ENCODE data around the gene DIAPH3.

DIAPH3 gene

DNA sequence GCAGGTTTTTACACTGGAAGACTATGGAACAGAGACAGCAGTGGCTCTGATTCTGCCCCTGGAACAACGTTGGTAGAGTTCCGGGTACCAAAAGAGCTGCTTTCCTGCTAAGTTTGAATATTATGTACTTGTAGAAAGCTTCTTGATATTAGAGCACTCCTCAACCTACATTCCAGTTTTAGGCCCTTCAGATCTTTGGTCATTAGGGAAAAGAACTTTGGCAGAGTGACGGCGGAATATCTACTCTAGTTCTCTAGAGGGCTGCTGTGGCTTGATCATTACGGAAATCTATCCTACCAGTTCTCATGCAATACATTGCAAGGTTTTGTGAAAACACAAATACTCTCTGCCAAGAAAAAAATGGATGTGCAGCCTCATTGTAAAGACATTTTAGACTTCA is 415.7 kb downstream of the DIAPH3 start:
- H3K36me3 ChIP-seq: no peaks in the 10 kb centered on the region
- no peak overlapping the region for H3K27ac ChIP-seq
- H3K9me3 ChIP-seq: no peaks in the 10 kb centered on the region
- no peaks in the 10 kb centered on the region for H3K4me1 ChIP-seq (ENCODE audit: control insufficient read depth in 1 of 2, insufficient read depth in 1 of 2, low read depth in 1 of 2, low read length in 1 of 2)
- TF ChIP-seq, protein P1, sequence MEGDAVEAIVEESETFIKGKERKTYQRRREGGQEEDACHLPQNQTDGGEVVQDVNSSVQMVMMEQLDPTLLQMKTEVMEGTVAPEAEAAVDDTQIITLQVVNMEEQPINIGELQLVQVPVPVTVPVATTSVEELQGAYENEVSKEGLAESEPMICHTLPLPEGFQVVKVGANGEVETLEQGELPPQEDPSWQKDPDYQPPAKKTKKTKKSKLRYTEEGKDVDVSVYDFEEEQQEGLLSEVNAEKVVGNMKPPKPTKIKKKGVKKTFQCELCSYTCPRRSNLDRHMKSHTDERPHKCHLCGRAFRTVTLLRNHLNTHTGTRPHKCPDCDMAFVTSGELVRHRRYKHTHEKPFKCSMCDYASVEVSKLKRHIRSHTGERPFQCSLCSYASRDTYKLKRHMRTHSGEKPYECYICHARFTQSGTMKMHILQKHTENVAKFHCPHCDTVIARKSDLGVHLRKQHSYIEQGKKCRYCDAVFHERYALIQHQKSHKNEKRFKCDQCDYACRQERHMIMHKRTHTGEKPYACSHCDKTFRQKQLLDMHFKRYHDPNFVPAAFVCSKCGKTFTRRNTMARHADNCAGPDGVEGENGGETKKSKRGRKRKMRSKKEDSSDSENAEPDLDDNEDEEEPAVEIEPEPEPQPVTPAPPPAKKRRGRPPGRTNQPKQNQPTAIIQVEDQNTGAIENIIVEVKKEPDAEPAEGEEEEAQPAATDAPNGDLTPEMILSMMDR (IDR thresholded peaks at IDR 0.05): no peak
- H3K27me3 ChIP-seq: no peaks in the 10 kb centered on the region
- no peak overlapping the region for H3K4me3 ChIP-seq (ENCODE audit: low read depth in 1 of 2, low read length in 1 of 2)

DNA sequence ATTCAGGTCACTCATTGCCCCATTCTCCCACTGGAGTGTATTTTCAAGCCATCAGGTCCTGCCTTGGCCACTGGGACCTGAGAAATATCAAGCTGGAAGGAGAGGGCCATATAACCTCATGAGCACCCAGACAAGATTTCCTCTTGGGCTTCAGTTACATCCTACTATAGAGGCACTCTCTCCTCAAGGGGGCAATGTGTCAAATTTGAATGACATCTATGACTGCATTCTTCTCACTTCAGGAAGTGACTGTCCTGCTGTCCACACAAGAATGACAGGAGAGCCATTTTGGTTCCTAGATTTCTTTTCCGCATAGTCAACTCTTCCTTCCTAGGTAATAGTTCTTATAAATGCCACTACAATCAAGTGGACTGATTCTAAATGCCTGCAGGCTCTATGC is 416.2 kb downstream of the DIAPH3 start:
- TF ChIP-seq, protein P1 (IDR thresholded peaks at IDR 0.05): no peak
- Histone ChIP-seq H3K36me3 (no peaks in the 10 kb centered on the region), H3K27ac (no peak overlapping the region), H3K4me1 (ENCODE audit: control insufficient read depth in 1 of 2, insufficient read depth in 1 of 2, low read depth in 1 of 2, low read length in 1 of 2) (no peaks in the 10 kb centered on the region), H3K9me3 (no peaks in the 10 kb centered on the region), H3K27me3 (no peaks in the 10 kb centered on the region), H3K4me3 (ENCODE audit: low read depth in 1 of 2, low read length in 1 of 2) (no peak overlapping the region)

DNA sequence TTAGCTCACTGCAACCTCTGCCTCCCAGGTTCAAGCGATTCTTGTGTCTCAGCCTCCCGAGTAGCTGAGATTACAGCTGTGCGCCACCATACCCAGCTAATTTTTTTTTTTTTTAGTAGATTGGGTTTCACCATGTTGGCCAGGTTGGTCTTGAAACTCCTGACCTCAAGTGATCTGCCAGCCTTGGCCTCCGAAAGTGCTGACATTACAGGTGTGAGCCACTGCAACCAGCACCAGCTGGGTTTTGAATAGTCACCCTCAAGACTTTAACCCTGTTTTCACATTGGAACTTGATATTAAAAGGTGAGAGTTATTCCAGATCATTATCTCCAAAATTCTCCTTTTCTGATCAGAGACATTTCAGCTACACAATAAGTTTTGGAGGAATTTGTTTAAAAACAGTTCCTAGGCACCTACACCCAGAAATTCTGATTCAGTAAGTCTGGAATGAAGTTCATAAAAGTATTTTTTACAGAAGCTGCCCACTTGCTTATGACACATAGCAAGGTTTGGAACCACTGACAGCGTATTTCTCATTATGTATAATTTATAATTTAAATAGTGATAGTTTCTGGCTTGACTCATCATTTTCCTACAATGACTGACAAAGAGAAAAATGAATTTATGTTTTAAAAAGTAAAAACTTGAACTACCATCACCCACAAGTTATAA is 417.3 kb downstream of the DIAPH3 start:
- TF ChIP-seq, protein P1 (IDR thresholded peaks at IDR 0.05): no peak
- Histone ChIP-seq H3K27ac (no peak overlapping the region), H3K27me3 (no peaks in the 10 kb centered on the region), H3K36me3 (no peaks in the 10 kb centered on the region), H3K9me3 (no peaks in the 10 kb centered on the region), H3K4me1 (ENCODE audit: control insufficient read depth in 1 of 2, insufficient read depth in 1 of 2, low read depth in 1 of 2, low read length in 1 of 2) (no peaks in the 10 kb centered on the region), H3K4me3 (ENCODE audit: low read depth in 1 of 2, low read length in 1 of 2) (no peak overlapping the region)

DNA sequence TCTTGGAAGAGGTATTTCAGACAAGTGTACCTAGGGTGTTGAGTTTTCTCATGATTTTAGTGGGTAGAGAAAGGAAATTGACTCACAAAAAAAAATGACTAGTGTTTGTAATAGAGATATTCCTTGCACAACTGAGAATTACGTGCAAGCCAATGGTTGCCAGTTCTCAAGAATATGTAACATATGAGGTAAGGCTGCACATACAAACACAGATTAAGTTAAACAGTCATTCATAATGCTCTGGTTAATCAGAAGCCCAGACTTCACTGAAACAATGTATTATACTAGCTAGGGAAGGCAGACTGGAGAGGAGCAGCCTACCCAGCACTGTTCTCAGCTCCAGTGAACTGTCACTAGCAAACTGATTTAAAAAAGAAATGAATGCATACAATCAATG is 418.3 kb downstream of the DIAPH3 start:
- Histone ChIP-seq H3K9me3 (no peaks in the 10 kb centered on the region), H3K4me1 (ENCODE audit: control insufficient read depth in 1 of 2, insufficient read depth in 1 of 2, low read depth in 1 of 2, low read length in 1 of 2) (no peaks in the 10 kb centered on the region), H3K27me3 (no peaks in the 10 kb centered on the region), H3K27ac (no peak overlapping the region), H3K36me3 (no peaks in the 10 kb centered on the region), H3K4me3 (ENCODE audit: low read depth in 1 of 2, low read length in 1 of 2) (no peak overlapping the region)
- TF ChIP-seq, protein P1 (IDR thresholded peaks at IDR 0.05): no peak

DNA sequence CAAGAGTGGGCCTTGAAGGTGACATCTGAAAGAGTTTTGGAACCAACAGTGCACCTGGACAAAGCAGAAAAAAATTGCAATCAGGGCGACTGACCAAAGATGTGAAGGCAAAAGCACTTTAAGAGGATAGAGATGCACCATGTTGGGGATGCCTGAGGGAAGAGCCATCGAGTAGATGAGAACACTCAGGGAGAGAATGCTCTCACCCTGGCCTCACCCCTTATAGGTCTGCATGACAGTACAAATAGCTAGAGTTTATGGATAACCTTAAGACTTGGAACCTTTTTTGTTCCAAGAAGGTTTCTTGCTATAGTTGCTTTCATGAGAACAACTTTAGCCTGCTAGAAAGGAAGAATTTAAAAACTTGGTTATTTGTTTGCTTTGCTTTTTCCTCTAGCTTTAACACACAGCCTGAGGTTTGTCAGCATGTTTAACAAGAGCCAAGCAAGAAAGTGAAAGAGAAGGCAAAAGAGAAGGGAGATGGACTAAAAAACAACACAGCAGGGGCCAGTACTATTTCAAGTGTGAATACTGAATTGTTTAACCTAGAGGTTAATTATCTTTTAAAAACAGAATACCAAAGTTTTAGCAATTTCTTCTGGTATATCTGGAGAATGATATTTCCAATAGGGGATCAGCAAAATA is 418.9 kb downstream of the DIAPH3 start:
- H3K4me3 ChIP-seq (ENCODE audit: low read depth in 1 of 2, low read length in 1 of 2): no peak overlapping the region
- no peaks in the 10 kb centered on the region for H3K27me3 ChIP-seq
- TF ChIP-seq, protein P1 (IDR thresholded peaks at IDR 0.05): no peak
- H3K9me3 ChIP-seq: no peaks in the 10 kb centered on the region
- no peaks in the 10 kb centered on the region for H3K36me3 ChIP-seq
- H3K4me1 ChIP-seq (ENCODE audit: control insufficient read depth in 1 of 2, insufficient read depth in 1 of 2, low read depth in 1 of 2, low read length in 1 of 2): no peaks in the 10 kb centered on the region
- H3K27ac ChIP-seq: no peak overlapping the region
